CD4-positive, alpha-beta T cell treated with Interleukin-15 for 1 hour (primary cell): ENCODE measurements around the gene OR51F1.
"Not testable (repeated sequence)": the region's sequence is repeated elsewhere in the genome, so short reads cannot be mapped to it uniquely, and the experiment has no call there.

Experiments used
- DNase-seq: peaks from one replicate; pipeline ENCODE4 v3.0.0-alpha.2; 2020

OR51F1 gene

GRCh38 chr11:4769838-4770237, at the start of gene OR51F1:
Gene OR51F1, minus strand, starts transcription at chr11:4769938. Its CDS starts 0 bp downstream, at chr11:4769938.
- no peak for DNase-seq

- DNase-seq, result no peak
These were observed 39.5 kb upstream of the OR51F1 start for GRCh38 chr11:4809246-4809645.

GRCh38 chr11:4808476-4808875, 38.7 kb upstream of the OR51F1 start:
- DNase-seq, result no peak

- no peak for DNase-seq
These were observed 34.5 kb upstream of the OR51F1 start, which contains the start of gene OR52R1 for GRCh38 chr11:4804280-4804679. Gene OR52R1, minus strand, starts transcription at chr11:4804380. Its CDS starts 0 bp downstream, at chr11:4804380.

- not testable (repeated sequence) for DNase-seq
These were observed 31.6 kb upstream of the OR51F1 start for GRCh38 chr11:4801316-4801715.

- DNase-seq, result no peak
These were observed 28.9 kb upstream of the OR51F1 start for GRCh38 chr11:4798427-4799183.

- DNase-seq, result no peak
These were observed 27.5 kb upstream of the OR51F1 start for GRCh38 chr11:4797206-4797605.

GRCh38 chr11:4782454-4782853, 12.7 kb upstream of the OR51F1 start:
- DNase-seq, result no peak

GRCh38 chr11:4768094-4768493, 1.6 kb downstream of the OR51F1 start:
- DNase-seq, result no peak

GRCh38 chr11:4766420-4767043, 3.2 kb downstream of the OR51F1 start:
- DNase-seq, result no peak

GRCh38 chr11:4763096-4763495, 6.6 kb downstream of the OR51F1 start:
- DNase-seq, result no peak

GRCh38 chr11:4751201-4751600, 18.5 kb downstream of the OR51F1 start:
- DNase-seq, result no peak

GRCh38 chr11:4748438-4748837, 21.3 kb downstream of the OR51F1 start:
- no peak for DNase-seq

- no peak for DNase-seq
These were observed 29.0 kb downstream of the OR51F1 start for GRCh38 chr11:4740735-4741134.

GRCh38 chr11:4727171-4727570, 42.6 kb downstream of the OR51F1 start:
- no peak for DNase-seq

GRCh38 chr11:4722616-4723534, 46.9 kb downstream of the OR51F1 start:
- not testable (repeated sequence) for DNase-seq
